Measurements from ENCODE around the gene STAMBPL1.
"Not testable (repeated sequence)": the region's sequence is repeated elsewhere in the genome, so short reads cannot be mapped to it uniquely, and the experiment has no call there.

Gene STAMBPL1

DNA sequence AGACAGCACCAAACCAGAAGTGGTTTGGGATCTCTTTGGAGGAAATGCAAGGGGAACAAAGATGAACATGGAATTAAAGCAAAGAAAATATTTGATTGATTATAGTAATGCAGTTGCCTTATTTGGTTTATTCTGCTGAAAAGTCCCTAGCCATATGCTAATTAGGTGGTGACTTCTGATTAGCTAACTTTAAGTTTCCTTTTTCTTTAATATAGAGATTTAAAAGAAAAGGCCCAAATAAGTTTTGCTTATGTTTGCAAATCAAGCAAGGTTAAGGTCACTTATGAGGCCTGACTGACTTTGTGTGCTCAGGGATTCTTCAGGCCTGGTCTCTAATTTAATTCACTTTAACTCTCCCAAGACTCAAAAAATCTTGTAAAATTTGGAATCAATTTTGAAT lies 22.2 kb upstream of the STAMBPL1 start:
- no peak for DNase-seq (ENCODE audit: low read depth in 2 of 2)

DNA sequence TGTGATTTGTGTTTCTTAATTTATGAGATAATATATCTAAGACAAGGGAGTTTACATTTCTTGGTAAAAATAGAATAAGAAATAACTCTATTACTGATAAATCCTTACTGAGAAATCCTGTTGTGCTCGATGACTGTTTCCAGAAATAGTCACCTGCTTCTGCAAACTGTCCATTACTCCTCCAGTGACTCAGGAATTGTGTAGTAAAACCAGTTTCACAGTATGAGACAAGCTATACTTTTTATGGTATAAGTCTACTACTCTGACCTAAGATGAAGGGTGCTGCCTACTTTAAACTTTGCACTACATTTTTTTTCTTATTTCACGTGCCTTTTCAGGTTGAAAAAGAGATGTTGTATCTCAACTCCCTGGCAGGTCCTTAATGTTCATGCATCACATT lies 21.6 kb upstream of the STAMBPL1 start:
- DNase-seq (ENCODE audit: low read depth in 2 of 2): no peak

DNA sequence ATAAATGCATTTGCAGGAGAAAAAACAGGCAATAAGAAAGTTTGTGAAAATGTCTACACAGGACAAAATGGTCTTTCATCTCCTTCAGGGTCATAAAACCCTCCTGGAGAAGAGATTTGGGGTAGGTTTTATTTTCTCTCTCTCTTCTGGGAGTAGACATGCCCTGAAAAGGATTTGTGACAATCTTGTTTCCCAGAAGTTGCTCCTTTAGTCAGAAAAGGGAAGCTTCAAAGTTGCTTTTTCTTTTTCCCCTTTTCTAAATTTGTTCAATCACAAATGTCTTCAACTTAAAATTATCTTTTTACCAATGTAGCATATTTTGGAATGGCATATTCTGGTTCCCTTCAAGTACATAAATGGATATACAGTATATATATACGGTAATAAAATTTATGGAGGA lies 19.0 kb upstream of the STAMBPL1 start:
- DNase-seq (ENCODE audit: low read depth in 2 of 2): no peak

DNA sequence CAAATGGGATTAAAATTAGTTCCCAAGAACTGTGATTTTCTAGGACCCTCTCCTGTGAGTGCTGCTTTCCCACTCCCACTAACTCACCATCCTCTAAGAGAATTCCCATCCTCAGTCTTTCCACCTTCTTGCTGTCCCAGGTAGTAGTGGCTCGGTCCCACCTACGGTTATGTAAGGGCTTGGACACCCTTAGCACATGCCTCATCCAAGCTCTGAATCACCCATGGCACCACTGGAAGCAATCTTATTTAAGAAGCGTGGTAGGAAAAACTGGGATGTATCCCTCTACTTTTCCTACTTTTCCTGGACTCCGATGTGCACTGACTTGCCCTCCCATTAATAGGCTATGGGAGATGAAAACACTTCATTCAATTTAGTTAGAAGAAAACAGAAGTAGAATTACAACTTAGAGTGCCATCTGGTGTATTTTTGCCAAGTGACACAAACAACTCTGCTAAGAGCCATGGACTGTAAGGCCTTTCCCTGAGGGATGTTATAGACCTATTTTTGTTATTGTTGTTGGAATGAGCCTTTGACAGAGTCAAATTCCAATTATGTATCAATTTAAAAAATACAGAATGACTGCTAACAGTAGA lies 14.7 kb upstream of the STAMBPL1 start:
- no peak for DNase-seq (ENCODE audit: low read depth in 2 of 2)

DNA sequence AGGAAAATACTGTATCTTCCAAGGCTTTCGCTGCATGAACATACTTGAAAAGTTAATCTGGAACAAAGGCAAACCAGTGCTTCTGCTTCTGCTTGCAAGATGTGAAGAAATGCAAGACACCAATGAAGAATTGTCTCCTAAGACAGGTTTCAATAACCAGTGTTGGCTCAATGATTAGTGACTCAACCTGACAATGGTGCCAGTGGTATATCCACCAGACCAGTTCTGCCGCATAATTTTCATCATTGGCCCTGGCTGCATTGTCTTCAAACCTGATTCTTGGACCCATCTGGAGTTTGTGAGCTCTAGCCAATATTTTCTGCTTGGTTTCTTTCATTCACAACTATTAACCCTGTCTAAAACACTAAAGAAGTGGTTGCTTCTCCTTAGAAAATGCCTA lies 13.6 kb upstream of the STAMBPL1 start:
- no peak for DNase-seq (ENCODE audit: low read depth in 2 of 2)

DNA sequence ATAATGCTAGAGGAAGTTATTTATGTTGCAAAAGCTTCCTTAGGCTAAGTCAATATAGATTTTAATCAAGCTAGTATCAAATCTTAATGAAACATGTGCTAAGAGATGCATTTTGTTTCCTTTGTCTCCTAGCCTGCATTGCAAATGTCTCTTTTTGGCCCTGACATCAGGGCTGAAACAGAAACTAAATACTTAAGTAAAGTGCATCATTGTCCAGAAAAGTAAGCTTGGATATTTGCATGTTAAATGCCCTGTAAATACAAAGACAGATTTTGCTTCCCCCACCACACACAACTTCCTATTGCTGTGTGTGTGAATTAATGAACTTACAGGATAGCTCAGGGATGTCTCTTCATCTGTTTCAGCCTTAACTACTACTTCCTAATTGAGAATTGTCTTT lies 10.0 kb upstream of the STAMBPL1 start:
- DNase-seq (ENCODE audit: low read depth in 2 of 2): no peak

DNA sequence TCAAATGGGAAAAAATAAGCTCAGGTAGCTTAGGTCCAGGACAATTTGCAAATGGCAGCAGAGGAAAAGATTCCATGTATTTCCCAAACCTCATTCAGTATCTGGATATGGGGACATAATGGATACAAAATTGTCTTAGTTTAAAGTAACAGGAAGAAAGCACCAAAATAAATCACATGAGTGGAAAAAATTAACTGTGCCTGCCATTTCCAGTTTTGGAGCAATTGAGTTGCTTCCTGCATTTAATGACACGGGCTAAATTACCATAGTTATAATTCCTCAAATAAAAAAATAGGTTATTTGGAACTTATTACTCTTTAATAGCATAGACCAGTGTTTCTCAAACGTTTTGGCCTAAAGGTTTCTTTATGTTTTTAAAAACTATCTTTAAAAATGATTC lies 6.3 kb upstream of the STAMBPL1 start:
- DNase-seq (ENCODE audit: low read depth in 2 of 2): no peak

DNA sequence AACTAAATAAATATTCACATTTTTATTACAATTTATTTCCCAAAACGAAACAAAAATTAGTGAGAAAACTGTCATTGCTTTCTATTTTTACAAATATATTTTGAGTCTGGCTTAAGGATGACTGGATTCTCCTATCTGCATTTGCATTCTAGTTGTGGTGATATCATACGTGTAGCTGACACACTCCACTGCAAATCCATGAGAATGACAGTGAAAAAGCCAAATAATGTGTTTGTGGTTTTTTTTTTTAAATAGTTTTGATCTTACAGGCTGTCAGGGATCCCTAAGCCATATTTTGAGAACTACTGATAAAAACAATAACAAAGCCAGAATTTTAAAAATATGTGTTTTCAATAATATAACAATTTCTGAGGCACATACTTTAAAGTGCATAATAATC lies 5.8 kb upstream of the STAMBPL1 start:
- no peak for DNase-seq (ENCODE audit: low read depth in 2 of 2)

DNA sequence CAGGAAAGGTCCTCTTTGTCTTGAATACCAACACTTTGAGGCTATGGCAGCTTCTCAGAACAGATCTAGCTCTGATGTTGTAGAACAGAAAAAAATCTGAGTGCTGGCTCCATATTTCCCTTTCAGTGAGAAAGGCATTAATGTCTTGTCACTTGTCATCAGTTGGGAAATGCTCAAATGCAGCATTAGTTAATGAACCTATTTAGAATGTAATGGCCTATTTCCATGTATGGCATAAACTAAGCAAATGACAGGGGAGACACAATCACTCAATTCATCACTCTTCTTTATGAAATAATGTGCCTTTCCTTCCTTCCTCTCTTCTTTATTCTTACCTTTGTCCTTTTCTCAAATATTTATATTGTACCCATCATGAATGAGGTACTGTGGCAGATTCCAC lies 5.0 kb upstream of the STAMBPL1 start:
- no peak for DNase-seq (ENCODE audit: low read depth in 2 of 2)

DNA sequence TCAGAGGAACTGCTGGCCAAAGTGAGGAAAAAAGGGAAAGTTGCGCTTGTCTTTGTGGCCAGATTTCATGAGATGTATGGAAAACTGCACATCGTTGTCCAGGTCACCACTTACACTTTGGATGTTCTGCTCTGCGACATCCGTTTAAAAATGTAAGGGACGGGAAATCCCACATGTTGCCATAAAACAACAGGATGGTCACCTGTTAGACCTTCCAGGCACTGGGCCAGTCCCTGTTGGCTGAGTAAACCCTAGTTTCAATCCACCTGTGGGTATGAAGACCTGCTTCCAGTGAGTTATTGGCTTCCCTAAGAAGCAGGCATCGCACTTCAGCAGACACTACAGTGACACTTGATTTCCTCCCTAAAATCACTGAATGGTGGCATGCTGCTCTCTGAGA lies 2.7 kb upstream of the STAMBPL1 start:
- no peak for DNase-seq (ENCODE audit: low read depth in 2 of 2)

DNA sequence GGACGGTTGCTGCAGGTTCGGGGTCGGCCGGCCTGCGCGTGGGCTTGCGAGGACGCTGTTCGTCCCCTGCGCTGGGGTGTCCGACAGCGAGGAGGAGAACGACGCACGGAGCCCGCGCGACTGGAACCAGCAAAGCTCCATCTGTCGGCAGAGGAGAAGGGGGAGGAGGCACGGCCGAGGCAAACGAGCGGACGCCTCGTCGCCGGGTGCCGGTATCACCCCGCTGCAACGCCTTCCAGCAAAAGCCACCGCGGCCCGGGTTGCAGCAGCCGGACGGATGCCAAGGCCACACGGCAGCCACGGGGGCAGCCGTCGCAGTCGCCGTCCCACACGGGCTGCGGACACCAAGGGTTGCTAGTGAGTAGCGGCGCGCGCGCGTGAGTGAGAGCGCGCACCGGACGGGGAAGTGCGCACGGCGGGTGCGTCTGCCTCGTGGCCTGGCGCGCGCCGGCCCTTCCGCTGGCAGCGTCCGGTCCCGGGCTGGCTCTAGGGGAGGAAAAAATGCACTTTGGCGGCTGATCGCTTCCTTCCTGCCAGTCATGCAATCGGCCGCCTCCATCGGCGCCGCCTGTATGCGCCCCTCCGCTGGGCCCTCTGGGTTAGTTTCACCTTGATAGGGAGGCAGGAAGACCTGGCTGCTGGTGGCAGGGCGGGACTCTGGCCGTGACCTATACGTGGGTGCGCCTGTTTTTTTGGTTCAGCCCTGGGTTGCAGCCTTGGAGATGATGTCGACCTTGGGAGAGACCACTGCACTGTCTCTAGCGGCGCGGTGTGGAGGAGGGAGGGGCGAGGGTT lies 434 bp downstream of the STAMBPL1 start:
- DNase-seq (ENCODE audit: low read depth in 2 of 2): peak; percentile 47 to 65

DNA sequence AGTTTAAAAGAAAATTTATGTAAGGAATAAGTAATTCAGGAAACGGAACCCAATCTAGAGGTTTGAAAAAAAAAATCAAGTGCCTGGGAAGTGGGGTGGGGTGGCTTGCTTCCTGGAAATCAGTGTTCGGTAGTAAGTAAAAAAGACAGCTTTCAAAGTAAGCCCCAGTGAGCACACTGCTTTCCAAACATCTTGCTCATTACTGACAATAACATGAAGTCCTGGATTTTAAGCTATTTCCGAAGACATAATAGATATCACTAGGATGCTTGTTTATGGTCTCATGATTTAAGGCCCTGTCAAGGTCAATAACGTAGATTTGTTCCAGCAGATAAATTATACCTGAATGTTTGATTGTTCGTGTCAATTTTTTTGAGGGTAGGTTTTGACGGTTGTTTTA lies 1.3 kb downstream of the STAMBPL1 start:
- DNase-seq (ENCODE audit: low read depth in 2 of 2): no peak

DNA sequence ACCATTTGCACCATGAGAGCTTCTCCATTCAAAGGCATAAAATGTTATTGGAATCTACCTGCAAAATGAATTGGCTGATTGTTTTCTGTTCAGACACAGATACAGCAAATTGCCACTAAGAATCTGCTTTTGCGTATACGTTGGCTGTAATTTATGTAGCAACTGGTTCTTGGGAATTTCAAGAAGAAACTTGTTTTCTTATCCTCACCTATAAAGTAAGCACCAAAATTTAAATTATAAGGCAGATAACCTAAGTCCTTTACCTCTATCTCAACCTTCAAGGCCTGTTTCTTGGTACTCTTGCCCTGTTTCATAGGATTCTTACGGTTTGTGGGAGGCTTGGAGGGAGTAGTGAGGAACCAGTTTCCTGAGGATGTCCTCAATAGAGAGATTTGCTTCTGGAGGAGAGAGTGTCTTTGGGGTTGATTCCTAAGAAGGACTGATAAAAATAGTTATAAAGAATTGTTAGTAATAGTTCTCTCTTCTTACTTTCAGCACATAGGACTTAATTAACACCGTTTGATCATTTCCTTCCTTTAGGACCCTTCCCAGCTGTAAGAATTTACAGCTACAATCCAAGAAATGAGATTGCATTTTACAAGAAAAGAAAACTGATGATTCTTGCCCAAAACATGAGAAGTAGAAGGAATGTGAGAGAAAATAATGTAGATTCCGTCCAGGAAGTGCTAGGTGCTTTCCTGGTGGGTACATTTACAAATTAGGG lies 2.0 kb downstream of the STAMBPL1 start:
- no peak for DNase-seq (ENCODE audit: low read depth in 2 of 2)

DNA sequence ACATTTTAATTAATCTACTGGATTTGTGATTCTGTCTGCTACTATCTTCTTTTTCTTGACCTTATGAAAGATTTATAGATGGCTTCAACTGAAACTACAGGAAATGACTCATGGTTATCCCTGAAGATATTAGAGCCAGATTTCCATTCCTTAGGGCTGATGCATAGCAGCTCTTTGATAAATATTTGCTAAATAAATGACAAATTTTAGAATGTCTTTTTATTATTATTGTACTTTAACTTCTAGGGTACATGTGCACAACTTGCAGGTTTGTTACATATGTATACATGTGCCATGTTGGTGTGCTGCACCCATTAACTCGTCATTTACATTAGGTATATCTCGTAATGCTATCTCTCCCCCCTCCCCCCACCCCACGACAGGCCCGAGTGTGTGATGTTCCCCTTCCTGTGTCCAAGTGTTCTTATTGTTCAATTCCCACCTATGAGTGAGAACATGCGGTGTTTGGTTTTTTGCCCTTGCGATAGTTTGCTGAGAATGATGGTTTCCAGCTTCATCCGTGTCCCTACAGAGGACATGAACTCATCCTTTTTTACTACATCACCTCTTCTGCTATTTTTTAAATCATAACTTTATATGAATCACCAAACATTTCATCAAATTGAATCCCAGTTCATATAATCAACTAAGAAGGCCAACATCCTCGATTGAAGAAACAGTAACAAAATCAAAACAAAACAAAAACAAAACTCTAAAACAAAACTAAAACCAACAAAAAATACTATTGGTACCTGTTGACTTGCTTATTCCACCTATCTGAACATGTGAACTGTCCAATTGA lies 2.8 kb downstream of the STAMBPL1 start:
- not testable (repeated sequence) for DNase-seq (ENCODE audit: low read depth in 2 of 2)

DNA sequence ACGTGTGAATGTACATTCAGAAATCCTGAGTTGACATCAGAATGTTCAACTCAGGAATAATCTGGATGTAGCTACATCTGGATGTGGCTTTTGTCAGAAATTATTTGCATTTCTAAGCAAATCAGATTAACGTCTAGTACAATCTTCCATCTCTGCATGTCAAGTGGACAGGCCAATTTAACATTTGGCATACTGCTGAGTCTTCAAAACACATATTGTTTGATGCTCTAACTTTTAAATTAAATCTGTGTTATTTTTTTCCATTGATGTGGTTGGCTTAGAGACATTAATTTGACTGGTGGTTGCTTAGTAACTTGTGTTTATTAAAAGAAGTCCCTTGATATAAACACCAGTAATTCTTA lies 3.4 kb downstream of the STAMBPL1 start:
- no peak for DNase-seq (ENCODE audit: low read depth in 2 of 2)

DNA sequence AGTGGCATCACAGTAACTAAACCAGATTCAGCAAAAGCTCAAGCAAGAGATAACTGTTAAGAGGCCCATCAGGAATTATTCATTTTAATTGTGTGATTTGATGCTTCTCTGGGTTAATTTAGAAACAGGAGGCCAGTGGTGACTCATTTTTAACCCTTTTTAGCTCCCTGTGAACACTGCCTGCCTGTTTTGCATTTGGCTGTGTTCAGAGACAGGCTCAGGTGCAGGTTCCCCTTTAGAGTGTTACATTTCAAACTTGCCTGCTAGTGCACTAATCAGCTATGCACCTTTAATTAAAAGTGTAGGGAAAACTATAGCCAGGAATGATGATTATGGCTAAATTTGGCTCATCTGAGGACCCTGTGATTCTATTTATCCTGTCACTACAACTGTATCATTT lies 6.5 kb downstream of the STAMBPL1 start:
- DNase-seq (ENCODE audit: low read depth in 2 of 2): no peak

DNA sequence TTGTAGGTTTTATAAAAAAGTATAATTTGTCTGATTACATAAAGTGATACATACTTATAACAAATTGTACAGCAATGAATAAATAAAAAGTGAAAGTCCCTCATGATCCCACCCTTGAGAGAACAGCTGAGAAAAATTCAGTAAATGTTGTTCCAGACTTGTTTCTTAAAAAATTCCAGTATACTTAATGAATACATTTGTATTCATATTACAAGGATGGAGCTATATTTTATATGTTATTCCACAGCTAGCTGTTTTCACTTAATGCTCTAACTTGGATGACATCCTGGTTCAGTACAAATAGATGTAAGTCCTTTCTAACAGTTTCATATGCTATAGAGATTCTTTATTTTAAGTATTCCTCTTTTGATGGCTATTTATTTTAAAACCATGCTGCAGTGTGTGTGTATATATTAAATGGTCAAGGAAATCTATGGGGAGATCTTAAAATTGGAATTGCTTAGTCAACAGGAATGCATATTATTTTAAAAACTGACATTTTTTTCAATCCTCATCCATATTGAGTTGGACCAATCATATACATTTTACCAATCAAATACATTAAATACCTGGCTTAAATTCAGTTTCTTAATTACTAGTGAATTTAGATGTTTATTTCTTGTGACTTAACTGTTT lies 8.9 kb downstream of the STAMBPL1 start:
- no peak for DNase-seq (ENCODE audit: low read depth in 2 of 2)

DNA sequence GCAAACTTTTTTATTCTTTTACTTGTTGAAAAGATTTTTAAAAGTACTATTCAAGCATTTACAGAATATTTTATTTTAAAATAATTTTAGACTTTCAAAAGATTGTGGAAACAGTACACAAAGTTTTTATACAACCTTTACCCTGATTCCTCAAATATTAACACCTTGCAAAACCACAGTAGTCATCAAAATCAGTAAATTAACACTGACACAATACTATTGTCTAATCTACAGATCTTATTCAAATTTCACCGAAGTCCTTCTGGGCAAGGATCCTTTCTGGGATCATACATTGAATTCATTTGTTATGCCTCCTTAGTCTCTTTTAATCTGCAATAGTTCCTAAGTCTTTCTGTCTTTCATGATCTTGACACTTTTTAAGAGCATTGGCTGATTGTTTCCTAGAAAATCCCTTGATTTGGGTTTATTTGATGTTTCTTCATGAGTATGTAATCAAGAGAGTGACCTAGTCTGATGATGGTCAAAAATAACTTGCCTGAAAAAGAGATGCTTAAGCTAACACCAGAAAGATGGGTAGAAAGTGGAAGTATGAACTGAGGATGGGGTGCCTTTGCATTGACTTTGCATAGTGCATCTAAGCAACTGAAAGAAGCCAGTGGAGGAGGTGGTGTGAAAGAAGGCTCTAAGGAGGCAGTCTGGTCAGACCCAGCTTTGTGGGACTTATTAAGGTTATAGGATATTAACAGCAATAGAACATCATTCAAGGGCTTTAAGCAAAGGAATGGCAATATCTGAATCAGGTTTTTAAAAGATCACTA lies 9.7 kb downstream of the STAMBPL1 start:
- no peak for DNase-seq (ENCODE audit: low read depth in 2 of 2)

DNA sequence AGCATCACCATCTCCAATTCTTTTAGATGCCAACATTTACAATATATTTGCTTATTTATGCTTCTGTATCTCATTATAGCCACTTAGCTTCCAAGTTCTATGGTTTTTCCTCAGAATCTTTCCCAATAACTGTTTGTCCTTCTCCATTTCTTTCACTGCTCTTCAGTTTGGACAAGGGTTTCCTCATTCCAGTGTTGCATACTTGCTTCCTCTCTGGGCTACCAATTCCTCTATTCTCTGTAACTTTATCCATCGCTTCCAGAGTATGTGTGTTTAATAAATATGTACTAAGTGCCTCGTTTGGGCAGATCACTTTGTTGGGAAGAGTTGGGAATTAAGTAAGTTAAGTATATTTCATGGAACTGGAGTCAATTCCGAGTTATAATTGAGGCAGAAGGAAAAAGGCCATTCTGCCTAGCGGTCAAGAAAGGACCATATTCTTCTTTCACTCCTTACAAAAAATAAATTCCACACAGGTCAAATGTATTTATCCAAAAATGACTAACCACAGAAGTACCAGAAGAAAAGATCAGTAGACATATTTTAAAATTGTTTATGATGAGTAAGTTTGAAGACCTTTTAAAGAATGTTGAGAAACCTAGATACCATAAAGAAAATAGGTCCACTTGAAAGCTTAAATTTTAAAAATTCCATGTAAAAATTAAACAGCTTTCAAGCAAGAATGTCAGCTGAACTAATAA lies 10.8 kb downstream of the STAMBPL1 start:
- no peak for DNase-seq (ENCODE audit: low read depth in 2 of 2)

DNA sequence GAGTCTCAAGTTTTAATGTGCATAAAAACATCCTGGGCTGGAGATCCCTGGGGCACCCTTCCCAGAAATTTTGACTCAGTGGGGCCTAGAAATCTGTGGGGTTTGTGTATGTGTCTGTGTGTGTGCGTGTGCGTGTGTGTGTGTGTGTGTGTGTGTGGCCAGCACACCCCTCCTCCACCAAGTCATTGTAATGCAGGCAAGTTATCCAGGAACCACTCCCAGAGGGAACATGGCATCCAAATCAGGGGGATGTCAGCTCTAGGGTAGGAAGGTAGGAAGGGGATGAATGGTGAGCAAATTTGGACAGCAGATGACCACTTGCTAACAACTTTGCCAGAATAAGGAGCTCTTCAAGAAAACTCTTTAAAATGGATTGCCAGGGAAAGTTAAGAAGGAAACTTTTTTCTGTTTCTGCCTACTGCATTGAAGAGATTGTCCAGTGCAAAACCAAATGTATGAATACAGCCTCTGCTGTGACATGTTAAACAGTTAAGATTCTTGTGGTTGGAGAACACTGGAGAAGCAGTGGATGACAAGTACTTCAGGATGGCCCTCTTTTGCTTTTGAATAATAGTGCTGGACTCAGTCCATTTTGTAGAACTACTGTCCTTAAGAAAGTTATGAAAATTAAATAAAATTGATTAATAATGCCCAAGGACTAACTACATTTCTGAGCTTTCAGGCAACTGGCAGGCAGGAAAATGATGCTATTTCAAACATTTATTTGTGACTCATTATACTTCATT lies 12.3 kb downstream of the STAMBPL1 start:
- DNase-seq (ENCODE audit: low read depth in 2 of 2): no peak

Measured in stimulated activated CD4-positive, alpha-beta T cell treated with anti-CD3 and anti-CD28 coated beads, Interleukin-12 subunit alpha, Interleukin-12 subunit beta, amount 100 ng/mL, for 24 hours (primary cell).